ENCODE results near the gene TCAP. TPM values are rescaled to one million over a fixed set of nuclear protein-coding genes. Genes with fewer than 3 reads are reported as not detected.
A peak's percentile ranks its signal among the peaks of the same experiment; 100 is the strongest.

The TCAP gene
- total and polyA plus RNA-seq, 2 donors from 2014 or later: 1.5 to 1.7 TPM

- no peak for FAIRE-seq
- H3K36me3 ChIP-seq (ENCODE audit: control insufficient read depth in 2 of 3, insufficient read depth in 3 of 3, low read length in 3 of 3): no peaks in the 10 kb centered on the region
- peaks cover 0 to 4% (median 3%) of the 10 kb centered on the region in 3 donors for H3K4me1 ChIP-seq (ENCODE audit: control insufficient read depth in 2 of 3, insufficient read depth in 2 of 3, low read depth in 1 of 3, low read length in 3 of 3)
- intact Hi-C loops (cut with DNase I): no loop called here
- H3K9ac ChIP-seq (ENCODE audit: low read length in 3 of 3): no peak overlapping the region
- H3K27me3 ChIP-seq (ENCODE audit: control insufficient read depth, insufficient read depth, low read length): peaks cover 2% of the 10 kb centered on the region
- H3K9me3 ChIP-seq (ENCODE audit: control insufficient read depth in 2 of 3, insufficient read depth in 1 of 3, low read length in 3 of 3): no peaks in the 10 kb centered on the region
- no peak overlapping the region for H3K27ac ChIP-seq (ENCODE audit: low read depth in 2 of 2, low read length in 2 of 2)
- TF ChIP-seq, protein P1, sequence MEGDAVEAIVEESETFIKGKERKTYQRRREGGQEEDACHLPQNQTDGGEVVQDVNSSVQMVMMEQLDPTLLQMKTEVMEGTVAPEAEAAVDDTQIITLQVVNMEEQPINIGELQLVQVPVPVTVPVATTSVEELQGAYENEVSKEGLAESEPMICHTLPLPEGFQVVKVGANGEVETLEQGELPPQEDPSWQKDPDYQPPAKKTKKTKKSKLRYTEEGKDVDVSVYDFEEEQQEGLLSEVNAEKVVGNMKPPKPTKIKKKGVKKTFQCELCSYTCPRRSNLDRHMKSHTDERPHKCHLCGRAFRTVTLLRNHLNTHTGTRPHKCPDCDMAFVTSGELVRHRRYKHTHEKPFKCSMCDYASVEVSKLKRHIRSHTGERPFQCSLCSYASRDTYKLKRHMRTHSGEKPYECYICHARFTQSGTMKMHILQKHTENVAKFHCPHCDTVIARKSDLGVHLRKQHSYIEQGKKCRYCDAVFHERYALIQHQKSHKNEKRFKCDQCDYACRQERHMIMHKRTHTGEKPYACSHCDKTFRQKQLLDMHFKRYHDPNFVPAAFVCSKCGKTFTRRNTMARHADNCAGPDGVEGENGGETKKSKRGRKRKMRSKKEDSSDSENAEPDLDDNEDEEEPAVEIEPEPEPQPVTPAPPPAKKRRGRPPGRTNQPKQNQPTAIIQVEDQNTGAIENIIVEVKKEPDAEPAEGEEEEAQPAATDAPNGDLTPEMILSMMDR (IDR thresholded peaks at IDR 0.05; ENCODE audit: borderline replicate concordance, extremely low read depth, insufficient read depth): no peak
- peak in 4 of 5 donors; percentile 54 to 91 (median 70) for DNase-seq
- peak overlapping the region in 1 of 3 donors; percentile 68 for H3K4me3 ChIP-seq (ENCODE audit: low read length in 3 of 3)
Observed at GRCh38 chr17:39617446-39618245, 47.5 kb upstream of the TCAP start.

GRCh38 chr17:39618246-39618913 is 46.8 kb upstream of the TCAP start:
- DNase-seq (peak in 2 of 5 donors; percentile 46 to 74), FAIRE-seq (no peak)
- no peaks in the 10 kb centered on the region for H3K36me3 ChIP-seq (ENCODE audit: control insufficient read depth in 2 of 3, insufficient read depth in 3 of 3, low read length in 3 of 3)
- H3K4me3 ChIP-seq (ENCODE audit: low read length in 3 of 3): peak overlapping the region; percentile 56 to 68 (median 68)
- no peak overlapping the region for H3K27ac ChIP-seq (ENCODE audit: low read depth in 2 of 2, low read length in 2 of 2)
- H3K4me1 ChIP-seq (ENCODE audit: control insufficient read depth in 2 of 3, insufficient read depth in 2 of 3, low read depth in 1 of 3, low read length in 3 of 3): peaks cover 0 to 8% (median 3%) of the 10 kb centered on the region in 3 donors
- peak overlapping the region in 2 of 3 donors; percentile 22 to 59 for H3K9ac ChIP-seq (ENCODE audit: low read length in 3 of 3)
- TF ChIP-seq, protein P1 (IDR thresholded peaks at IDR 0.05; ENCODE audit: borderline replicate concordance, extremely low read depth, insufficient read depth): no peak
- intact Hi-C loops (cut with DNase I): no loop called here
- H3K27me3 ChIP-seq (ENCODE audit: control insufficient read depth, insufficient read depth, low read length): peaks cover 2% of the 10 kb centered on the region
- no peaks in the 10 kb centered on the region for H3K9me3 ChIP-seq (ENCODE audit: control insufficient read depth in 2 of 3, insufficient read depth in 1 of 3, low read length in 3 of 3)

DNA sequence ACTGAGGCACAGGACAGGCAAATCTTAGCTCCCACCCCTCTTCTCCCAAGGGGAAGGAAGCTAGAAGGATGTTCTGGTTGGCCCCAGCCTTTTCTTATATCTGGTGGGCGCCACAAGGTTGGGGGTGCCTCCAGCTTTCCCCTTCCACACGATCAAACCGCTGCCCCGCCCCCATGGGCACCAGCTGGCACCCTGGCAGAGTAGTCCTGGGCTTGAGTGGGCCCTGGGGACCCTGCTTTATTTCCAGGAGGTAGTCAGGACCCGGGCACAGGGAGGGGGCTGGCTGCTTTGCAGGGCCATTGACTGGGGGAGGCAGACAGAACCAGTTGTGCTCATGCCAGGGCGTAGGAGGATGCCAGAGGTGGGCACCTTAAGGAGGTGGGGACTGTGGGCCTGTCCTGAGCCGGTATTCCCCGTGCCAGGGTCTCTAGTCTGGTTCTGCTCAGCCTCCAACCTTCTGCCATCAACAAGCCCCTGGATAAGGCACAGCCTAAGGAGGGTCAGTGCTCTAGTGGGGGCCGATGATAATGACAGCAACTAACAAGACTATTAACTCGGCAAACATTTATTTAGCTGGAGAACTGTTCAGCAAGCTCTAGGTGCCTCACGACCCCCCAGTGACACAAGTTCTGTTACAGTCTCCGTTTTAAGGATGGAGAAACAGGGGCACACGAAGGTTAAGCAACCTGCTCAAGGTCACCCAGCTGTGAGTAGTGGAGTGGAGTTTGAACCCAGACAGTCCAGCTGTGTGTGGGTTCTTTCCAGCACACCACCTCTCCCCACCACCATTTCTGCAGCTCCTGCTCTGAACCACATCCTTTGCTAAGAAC is 46.0 kb upstream of the TCAP start:
- no peak for FAIRE-seq
- intact Hi-C loops (cut with DNase I): no loop called here
- Histone ChIP-seq H3K27ac (ENCODE audit: low read depth in 2 of 2, low read length in 2 of 2) (no peak overlapping the region), H3K36me3 (ENCODE audit: control insufficient read depth in 2 of 3, insufficient read depth in 3 of 3, low read length in 3 of 3) (no peaks in the 10 kb centered on the region), H3K4me1 (ENCODE audit: control insufficient read depth in 2 of 3, insufficient read depth in 2 of 3, low read depth in 1 of 3, low read length in 3 of 3) (peaks cover 0 to 8% (median 3%) of the 10 kb centered on the region in 3 donors), H3K9ac (ENCODE audit: low read length in 3 of 3) (peak overlapping the region in 1 of 3 donors; percentile 59), H3K4me3 (ENCODE audit: low read length in 3 of 3) (peak overlapping the region in 2 of 3 donors; percentile 68), H3K27me3 (ENCODE audit: control insufficient read depth, insufficient read depth, low read length) (peaks cover 2% of the 10 kb centered on the region), H3K9me3 (ENCODE audit: control insufficient read depth in 2 of 3, insufficient read depth in 1 of 3, low read length in 3 of 3) (no peaks in the 10 kb centered on the region)
- DNase-seq: peak in 1 of 5 donors; percentile 69
- TF ChIP-seq, protein P1 (IDR thresholded peaks at IDR 0.05; ENCODE audit: borderline replicate concordance, extremely low read depth, insufficient read depth): no peak
